Measurements from ENCODE around the gene SIGLEC10.

The SIGLEC10 gene

DNA sequence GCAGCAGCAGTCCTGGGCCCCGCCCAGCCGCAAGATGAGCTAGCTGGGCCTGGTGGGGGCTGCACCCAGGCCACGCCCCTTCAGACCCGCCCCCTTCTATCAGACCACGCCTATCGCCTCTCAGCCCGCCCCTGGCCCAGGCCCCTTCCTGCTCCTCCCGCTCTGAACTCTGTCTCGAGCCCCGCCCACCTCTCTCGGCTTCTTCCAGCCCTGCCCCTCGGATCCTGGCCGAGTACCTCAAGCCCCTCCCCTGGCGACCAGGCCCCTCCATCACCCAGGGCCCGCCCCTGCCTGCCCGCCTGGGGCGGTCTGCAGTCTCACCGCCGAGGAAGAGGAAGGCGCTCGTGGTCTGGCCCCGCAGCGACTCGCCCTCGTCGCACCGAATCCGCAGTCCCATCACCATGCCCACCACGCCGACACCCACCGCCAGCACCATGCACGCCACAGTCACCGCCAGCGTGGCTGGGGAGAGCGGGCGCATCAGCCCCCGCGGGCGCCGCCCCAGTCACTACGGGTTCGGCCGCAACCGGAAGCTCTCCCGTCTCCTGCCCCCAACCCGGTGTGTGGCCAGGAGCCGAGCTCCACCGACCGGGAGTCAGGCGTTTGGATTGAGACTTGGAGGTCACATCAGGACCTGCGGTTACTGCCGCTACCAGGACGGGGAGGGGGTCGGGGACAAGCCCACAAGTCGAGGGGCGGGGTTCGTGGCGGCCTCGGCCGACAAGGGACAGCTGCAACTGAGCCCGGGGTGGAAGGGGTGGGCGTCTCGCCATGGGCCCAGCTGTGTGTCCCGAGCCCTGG, 49.7 kb downstream of the SIGLEC10 start:
- DNase-seq (ENCODE audit: insufficient read length, low spot score), result peak; percentile 97
- peak; percentile 98 for FAIRE-seq
- TF ChIP-seq POLR2AphosphoS5 (IDR thresholded peaks at IDR 0.05; ENCODE audit: low read depth, low read length), result peak; percentile 20; the same call in 1 of the 2 replicates
- TF ChIP-seq SPI1 (IDR thresholded peaks at IDR 0.05; ENCODE audit: low read depth, low read length), result no peak

DNA sequence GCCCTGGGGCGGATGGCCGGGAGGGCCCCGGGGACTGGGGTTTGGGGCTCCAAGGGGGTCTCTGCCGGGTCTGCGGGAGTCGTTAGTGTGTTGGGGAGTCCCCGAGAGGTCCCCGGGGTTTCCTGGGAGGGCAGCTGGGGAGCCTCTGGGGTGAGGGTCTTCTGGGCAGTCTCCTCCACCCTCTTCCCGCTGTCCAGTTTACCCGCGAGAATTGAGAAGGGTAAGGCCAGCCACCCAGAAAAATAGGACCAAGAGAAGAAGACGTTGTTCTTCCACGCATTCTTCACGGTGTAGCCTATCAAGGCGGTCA, 50.2 kb downstream of the SIGLEC10 start:
- FAIRE-seq, result no peak
- TF ChIP-seq TAF1 (IDR thresholded peaks at IDR 0.05; ENCODE audit: low read depth, low read length) (no peak), POU2F2 (IDR thresholded peaks at IDR 0.05; ENCODE audit: low read depth, low read length) (no peak), POLR2A (IDR thresholded peaks at IDR 0.05; ENCODE audit: low read depth, low read length) (no peak), PAX5 (IDR thresholded peaks at IDR 0.05; ENCODE audit: insufficient read depth, low read length, severe bottlenecking) (no peak), POLR2AphosphoS5 (IDR thresholded peaks at IDR 0.05; ENCODE audit: low read depth, low read length) (no peak), SPI1 (IDR thresholded peaks at IDR 0.05; ENCODE audit: low read depth, low read length) (no peak)
- DNase-seq (ENCODE audit: insufficient read length, low spot score), result no peak

DNA sequence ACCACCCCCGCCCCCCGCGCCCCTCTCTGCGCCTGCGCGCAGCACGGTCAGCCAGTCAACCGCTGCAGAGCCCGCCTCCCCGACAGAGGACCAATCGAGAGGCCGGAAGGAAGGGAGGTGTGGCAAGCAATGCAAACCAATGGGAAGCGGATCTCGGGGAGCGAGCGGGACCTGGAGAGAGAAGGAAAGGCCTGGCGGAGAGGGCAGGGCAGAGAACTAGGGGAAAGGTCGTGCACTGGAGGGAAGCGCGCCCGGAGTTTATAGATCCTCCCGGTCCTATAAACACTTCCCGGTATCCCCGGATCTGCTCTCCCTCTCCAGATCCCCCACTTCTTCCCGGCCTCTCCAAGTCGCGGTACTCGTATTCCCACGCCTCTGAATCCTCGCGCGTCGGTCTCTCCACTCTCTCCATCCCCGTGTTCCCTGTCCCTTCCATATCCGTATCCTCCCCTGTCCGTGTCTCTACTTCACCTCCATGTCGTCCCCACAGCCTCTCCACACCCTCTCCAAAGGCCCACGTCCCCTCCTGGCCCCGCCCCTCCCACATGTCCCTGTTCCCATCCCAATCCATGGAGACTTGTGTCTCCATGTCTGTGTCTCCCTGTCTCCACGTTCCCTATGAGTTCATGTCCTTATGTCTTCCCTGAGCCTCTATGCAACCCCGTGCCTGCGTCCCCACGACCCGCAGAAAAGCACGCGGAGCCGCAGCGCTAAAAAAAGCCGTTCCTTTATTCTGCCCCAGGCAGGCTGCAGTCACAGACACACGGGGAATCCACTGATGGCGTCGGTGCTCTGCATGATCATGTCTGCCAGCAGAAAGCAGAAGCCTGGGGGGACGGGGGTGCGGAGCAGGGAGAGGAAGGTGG, 50.8 kb downstream of the SIGLEC10 start:
- DNase-seq (ENCODE audit: insufficient read length, low spot score) (peak; percentile 96), FAIRE-seq (peak; percentile 85)
- TF ChIP-seq POLR2AphosphoS5 (IDR thresholded peaks at IDR 0.05; ENCODE audit: low read depth, low read length), result peak; percentile 64
- no peak for TF ChIP-seq PAX5 (IDR thresholded peaks at IDR 0.05; ENCODE audit: insufficient read depth, low read length, severe bottlenecking)
- TF ChIP-seq SPI1 (IDR thresholded peaks at IDR 0.05; ENCODE audit: low read depth, low read length), result peak; percentile 10; the same call in 1 of the 2 replicates
- TF ChIP-seq POU2F2 (IDR thresholded peaks at IDR 0.05; ENCODE audit: low read depth, low read length), result peak; percentile 66; the same call in 1 of the 2 replicates
- TF ChIP-seq POLR2A (IDR thresholded peaks at IDR 0.05; ENCODE audit: low read depth, low read length), result peak; percentile 80
- peak; percentile 57; the same call in 1 of the 2 replicates for TF ChIP-seq TAF1 (IDR thresholded peaks at IDR 0.05; ENCODE audit: low read depth, low read length)

DNA sequence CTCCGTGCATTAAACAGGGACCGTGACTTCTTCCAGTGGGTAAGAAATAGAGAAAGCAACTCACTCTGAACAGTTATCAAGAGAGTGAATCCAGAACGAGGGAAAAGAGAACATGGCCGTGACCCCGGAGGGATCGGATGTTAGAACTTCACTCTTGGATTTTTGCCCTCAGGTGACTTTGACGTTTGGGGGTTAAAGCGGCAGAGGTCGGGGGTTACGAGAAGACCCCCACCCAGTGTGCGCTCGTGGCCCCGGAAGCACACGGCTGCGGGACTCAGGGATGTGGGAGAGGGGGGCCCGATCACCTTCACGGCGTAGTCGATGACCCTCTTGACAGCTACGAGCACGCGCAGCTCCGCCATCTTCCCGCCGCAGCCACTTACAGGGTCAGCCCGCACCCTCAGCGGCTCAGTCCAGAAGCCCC, 51.5 kb downstream of the SIGLEC10 start, which contains the start of gene ETFB:
Gene ETFB, minus strand, starts transcription at position 424 of the 424 bp plus-strand sequence. Its CDS starts 62 bp downstream, at position 362.
- DNase-seq (ENCODE audit: insufficient read length, low spot score) (no peak), FAIRE-seq (peak; percentile 16)
- no peak for TF ChIP-seq POU2F2 (IDR thresholded peaks at IDR 0.05; ENCODE audit: low read depth, low read length)
- no peak for TF ChIP-seq SPI1 (IDR thresholded peaks at IDR 0.05; ENCODE audit: low read depth, low read length)
- peak; percentile 31; the same call in 1 of the 2 replicates for TF ChIP-seq POLR2A (IDR thresholded peaks at IDR 0.05; ENCODE audit: low read depth, low read length)
- TF ChIP-seq TAF1 (IDR thresholded peaks at IDR 0.05; ENCODE audit: low read depth, low read length), result no peak
- TF ChIP-seq POLR2AphosphoS5 (IDR thresholded peaks at IDR 0.05; ENCODE audit: low read depth, low read length), result peak; percentile 66; the same call in 1 of the 2 replicates
- no peak for TF ChIP-seq PAX5 (IDR thresholded peaks at IDR 0.05; ENCODE audit: insufficient read depth, low read length, severe bottlenecking)

DNA sequence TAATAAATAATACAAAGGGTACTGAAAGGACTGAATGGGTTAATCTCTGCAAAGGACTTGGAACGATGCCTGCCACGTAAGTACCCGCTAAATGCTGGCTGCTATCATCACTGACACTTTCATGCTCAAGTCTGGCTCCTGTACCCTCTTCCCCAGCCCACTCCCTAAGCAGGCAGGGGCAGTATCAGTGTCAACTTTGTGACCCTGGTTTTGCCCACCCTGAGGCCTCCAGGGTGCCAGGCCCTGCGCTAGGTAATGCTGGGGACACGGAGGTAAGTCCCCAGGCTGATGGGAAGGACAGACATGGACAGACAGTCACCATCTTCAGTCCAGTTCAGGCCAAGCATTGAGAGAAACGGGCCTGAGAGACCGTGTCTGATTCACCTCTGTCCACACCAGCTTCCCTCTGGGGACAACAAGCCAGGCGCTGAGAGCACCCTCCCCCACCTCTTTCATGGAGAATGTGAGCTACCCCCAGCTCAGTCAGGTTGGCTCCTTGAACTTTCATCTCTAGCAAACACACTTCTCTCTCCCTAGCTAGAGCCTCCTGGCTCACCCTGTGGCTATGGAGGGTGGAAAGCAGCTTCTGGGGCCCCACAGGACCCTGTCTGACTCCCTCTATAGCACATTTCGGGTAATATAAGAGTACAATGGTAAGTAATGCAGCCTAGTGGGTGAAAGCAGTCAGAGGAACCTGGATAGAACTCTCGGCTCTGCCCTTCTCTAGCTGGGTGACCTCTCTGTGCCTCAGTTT, 52.1 kb downstream of the SIGLEC10 start:
- DNase-seq (ENCODE audit: insufficient read length, low spot score) (no peak), FAIRE-seq (peak; percentile 23)
- TF ChIP-seq POU2F2 (IDR thresholded peaks at IDR 0.05; ENCODE audit: low read depth, low read length) (no peak), POLR2A (IDR thresholded peaks at IDR 0.05; ENCODE audit: low read depth, low read length) (no peak), SPI1 (IDR thresholded peaks at IDR 0.05; ENCODE audit: low read depth, low read length) (no peak), POLR2AphosphoS5 (IDR thresholded peaks at IDR 0.05; ENCODE audit: low read depth, low read length) (no peak), TAF1 (IDR thresholded peaks at IDR 0.05; ENCODE audit: low read depth, low read length) (no peak), PAX5 (IDR thresholded peaks at IDR 0.05; ENCODE audit: insufficient read depth, low read length, severe bottlenecking) (no peak)

DNA sequence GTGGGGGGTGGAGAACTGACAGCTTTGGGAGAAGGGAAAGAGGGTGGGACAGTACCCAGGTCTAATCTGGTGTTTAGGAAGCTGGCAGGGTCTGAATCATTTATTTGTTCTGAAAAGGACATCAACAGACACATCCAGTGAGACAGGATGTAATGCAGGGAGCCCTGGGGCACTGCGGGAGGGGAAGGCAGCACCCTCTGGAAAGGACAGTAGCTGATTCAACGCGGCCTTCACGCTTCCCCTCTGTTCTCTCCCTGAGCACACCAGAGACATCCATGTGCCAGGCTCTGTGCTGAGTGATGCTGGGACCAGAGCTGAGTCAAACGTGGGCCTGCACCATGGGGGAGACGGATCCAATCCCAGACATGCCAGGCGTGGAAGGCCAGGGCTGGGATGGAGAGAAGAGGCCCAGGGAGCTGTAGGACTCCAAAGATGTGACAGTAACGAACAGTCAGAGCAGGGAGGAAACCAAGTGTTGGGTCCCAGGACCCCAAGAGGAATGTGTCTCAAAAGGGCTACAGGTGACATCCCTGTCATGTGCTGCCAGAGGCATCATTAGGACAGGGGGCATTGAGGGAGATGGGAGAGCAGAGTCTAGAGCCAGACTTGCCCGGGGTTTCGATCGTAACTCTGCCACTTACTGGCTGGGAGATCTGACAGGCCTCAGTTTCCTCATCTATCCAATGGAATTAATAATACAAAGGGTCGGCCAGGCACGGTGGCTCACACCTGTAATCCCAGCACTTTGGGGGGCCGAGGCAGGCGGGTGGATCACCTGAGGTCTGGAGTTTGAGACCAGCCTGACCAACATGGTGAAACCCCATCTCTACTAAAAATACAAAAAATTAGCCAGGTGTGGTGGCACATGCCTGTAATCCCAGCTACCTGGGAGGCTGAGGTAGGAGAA, 53.0 kb downstream of the SIGLEC10 start:
- no peak for DNase-seq (ENCODE audit: insufficient read length, low spot score)
- TF ChIP-seq PAX5 (IDR thresholded peaks at IDR 0.05; ENCODE audit: insufficient read depth, low read length, severe bottlenecking), result no peak
- TF ChIP-seq POLR2AphosphoS5 (IDR thresholded peaks at IDR 0.05; ENCODE audit: low read depth, low read length), result no peak
- no peak for TF ChIP-seq TAF1 (IDR thresholded peaks at IDR 0.05; ENCODE audit: low read depth, low read length)
- no peak for TF ChIP-seq POLR2A (IDR thresholded peaks at IDR 0.05; ENCODE audit: low read depth, low read length)
- TF ChIP-seq POU2F2 (IDR thresholded peaks at IDR 0.05; ENCODE audit: low read depth, low read length), result no peak
- no peak for TF ChIP-seq SPI1 (IDR thresholded peaks at IDR 0.05; ENCODE audit: low read depth, low read length)
- no peak for FAIRE-seq

DNA sequence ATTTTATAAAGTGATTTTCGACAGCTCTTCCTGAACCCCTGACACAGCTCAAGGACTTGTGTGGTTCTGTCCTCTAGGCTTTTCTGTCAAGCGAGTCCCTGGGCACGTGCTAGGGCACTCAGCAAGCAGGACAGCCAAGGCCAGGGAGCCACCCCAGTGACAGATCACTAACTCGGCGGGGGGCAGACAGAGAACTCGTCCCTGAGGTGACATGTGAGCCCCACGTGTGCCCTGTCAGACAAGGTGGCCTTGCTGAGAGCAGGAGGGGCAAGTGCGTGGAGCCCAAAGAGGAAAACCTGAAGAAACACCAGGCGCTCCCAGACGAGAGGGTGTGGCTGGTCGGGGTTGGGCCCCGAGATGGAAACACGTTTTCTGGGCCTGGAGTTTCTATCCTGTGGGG, 56.2 kb downstream of the SIGLEC10 start:
- DNase-seq (ENCODE audit: insufficient read length, low spot score) (no peak), FAIRE-seq (no peak)
- TF ChIP-seq SPI1 (IDR thresholded peaks at IDR 0.05; ENCODE audit: low read depth, low read length) (no peak), POU2F2 (IDR thresholded peaks at IDR 0.05; ENCODE audit: low read depth, low read length) (no peak), POLR2A (IDR thresholded peaks at IDR 0.05; ENCODE audit: low read depth, low read length) (no peak), PAX5 (IDR thresholded peaks at IDR 0.05; ENCODE audit: insufficient read depth, low read length, severe bottlenecking) (no peak), POLR2AphosphoS5 (IDR thresholded peaks at IDR 0.05; ENCODE audit: low read depth, low read length) (no peak), TAF1 (IDR thresholded peaks at IDR 0.05; ENCODE audit: low read depth, low read length) (no peak)

All from GM12891 (cell line).